Measurements from ENCODE around the gene GPX3.

The GPX3 gene

GRCh38 chr5:151020304-151021110, at the start of gene GPX3:
Gene GPX3, plus strand, starts transcription at chr5:151020591. Its CDS starts 64 bp downstream, at chr5:151020655.
- no peak for DNase-seq

GRCh38 chr5:150978590-150978989, 41.8 kb upstream of the GPX3 start:
- DNase-seq = no peak

GRCh38 chr5:150987746-150988145, 32.6 kb upstream of the GPX3 start:
- DNase-seq = no peak

GRCh38 chr5:150989695-150990094, 30.7 kb upstream of the GPX3 start:
- no peak for DNase-seq

GRCh38 chr5:150992705-150993104, 27.7 kb upstream of the GPX3 start:
- DNase-seq = no peak

GRCh38 chr5:150993422-150993821, 27.0 kb upstream of the GPX3 start:
- DNase-seq = no peak

GRCh38 chr5:150993826-150994412, 26.5 kb upstream of the GPX3 start:
- no peak for DNase-seq

- DNase-seq = no peak
These were observed 20.5 kb upstream of the GPX3 start for GRCh38 chr5:150999704-151000442.

- no peak for DNase-seq
These were observed 19.0 kb upstream of the GPX3 start for GRCh38 chr5:151001436-151001835.

- peak; percentile 53 for DNase-seq
These were observed 18.1 kb upstream of the GPX3 start for GRCh38 chr5:151002250-151002649.

- no peak for DNase-seq
These were observed 17.5 kb upstream of the GPX3 start for GRCh38 chr5:151002681-151003502.

GRCh38 chr5:151003503-151003860, 16.9 kb upstream of the GPX3 start:
- no peak for DNase-seq

- DNase-seq = no peak
These were observed 15.9 kb upstream of the GPX3 start for GRCh38 chr5:151004499-151004898.

GRCh38 chr5:151005187-151005949, 15.0 kb upstream of the GPX3 start:
- no peak for DNase-seq

- no peak for DNase-seq
These were observed 14.3 kb upstream of the GPX3 start for GRCh38 chr5:151005950-151006576.

GRCh38 chr5:151006704-151007334, 13.6 kb upstream of the GPX3 start:
- DNase-seq = no peak

GRCh38 chr5:151007430-151008209, 12.8 kb upstream of the GPX3 start:
- no peak for DNase-seq

- no peak for DNase-seq
These were observed 12.2 kb upstream of the GPX3 start for GRCh38 chr5:151008210-151008491.

GRCh38 chr5:151008906-151009305, 11.5 kb upstream of the GPX3 start:
- no peak for DNase-seq

- DNase-seq = no peak
These were observed 7.5 kb upstream of the GPX3 start for GRCh38 chr5:151012862-151013261.

All from amniotic stem cell (primary cell).